K562 (cell line): ENCODE measurements around the gene TP53I13. TPM values are rescaled to one million over a fixed set of nuclear protein-coding genes. Genes with fewer than 3 reads are reported as not detected.

Source experiments
- ADNP ChIP-seq: fragments of 200-800 bp; sonication (Bioruptor generic); IDR thresholded peaks from 2 replicates; pipeline ENCODE4 v1.6.1; 2016; ENCODE audit warnings: missing genetic modification characterization, missing compliant biosample characterization
- ARID1B ChIP-seq: fragments of 450-650 bp; IDR thresholded peaks from 2 replicates; pipeline ENCODE4 v1.6.1; 2016; ENCODE audit warnings: antibody characterized with exemption, mild to moderate bottlenecking, inconsistent platforms
- BCOR ChIP-seq: fragments of 450-650 bp; IDR thresholded peaks from 2 replicates; pipeline ENCODE4 v1.6.1; 2016
- DEAF1 ChIP-seq: fragments of 450-650 bp; formaldehyde crosslinking; IDR thresholded peaks from 2 replicates; pipeline ENCODE4 v1.4.0; 2020; ENCODE audit warnings: mild to moderate bottlenecking, moderate library complexity
- GABPB1 ChIP-seq: sonication (generic); formaldehyde crosslinking; IDR thresholded peaks from 2 replicates; pipeline ENCODE4 v1.8.0; 2022; ENCODE audit warnings: mild to moderate bottlenecking, missing genetic modification reagents
- LARP7 ChIP-seq: fragments of 450-650 bp; IDR thresholded peaks from 2 replicates; pipeline ENCODE4 v1.6.1; 2016
- MBD2 ChIP-seq: sonication (generic); IDR thresholded peaks from 2 replicates; pipeline ENCODE4 v1.6.1; 2016; ENCODE audit warnings: low read depth, borderline replicate concordance
- MNT ChIP-seq, 2 experiments: fragments of 450-650 bp; conservative IDR thresholded peaks; 2 replicates each; pipeline ENCODE4 v1.6.1; 2017; ENCODE audit warnings: mild to moderate bottlenecking in 2 of 2, moderate library complexity in 2 of 2
- POLR2AphosphoS5 ChIP-seq: IDR thresholded peaks from 2 replicates; pipeline ENCODE4 v1.6.1; 2011; ENCODE audit warnings: mild to moderate bottlenecking, low read depth, low read length, moderate library complexity; ENCODE audit not compliant: control insufficient read depth, insufficient read depth
- RBFOX2 ChIP-seq: fragments of 200-400 bp; formaldehyde crosslinking; IDR thresholded peaks from 2 replicates; pipeline ENCODE4 v1.6.1; 2017; ENCODE audit warnings: low read depth, mild to moderate bottlenecking, low read length, moderate library complexity
- SMAD3 ChIP-seq: fragments of 450-650 bp; formaldehyde crosslinking; conservative IDR thresholded peaks from 2 replicates; pipeline ENCODE4 v1.4.0; 2020; ENCODE audit warnings: mild to moderate bottlenecking
- TAF7 ChIP-seq: fragments of 450-650 bp; IDR thresholded peaks from 2 replicates; pipeline ENCODE4 v1.6.1; 2016; ENCODE audit warnings: missing genetic modification characterization, missing compliant biosample characterization
- ZC3H11A ChIP-seq: IDR thresholded peaks from 2 replicates; pipeline ENCODE4 v1.6.1; 2012; ENCODE audit warnings: low read depth, low read length, improper control_type of control experiment
- ZKSCAN8 ChIP-seq: fragments of 200-800 bp; sonication (Bioruptor generic); IDR thresholded peaks from 2 replicates; pipeline ENCODE4 v1.6.1; 2016; ENCODE audit warnings: missing genetic modification characterization, missing compliant biosample characterization
- polyA plus RNA-seq, 8 experiments: library from polyadenylated mRNA; depleted of rRNA in 4 of 8; stranded (reverse) in 5 of 8; unstranded in 3 of 8; fragments of >200 nt; fragmentation: Nextera tagmentation in 2 of 8; fragmentation: Illumina TruSeq in 1 of 8; extraction: Ambion mirVana in 2 of 8; extraction: Trizol in 1 of 8; gene quantifications; 2 replicates each; pipeline versions ENCODE4 v1.2.1 to v1.2.3, GENCODE V29; 2011 to 2014; ENCODE audit warnings: inconsistent platforms in 1 of 8, missing spikeins in 1 of 8
- total RNA-seq, 7 experiments: library from RNA; depleted of rRNA in 6 of 7; stranded (reverse); fragments of >200 nt in 6 of 7; fragmentation: Illumina TruSeq in 2 of 7; extraction: Trizol in 2 of 7; gene quantifications; 2 replicates each; pipeline versions ENCODE4 v1.2.1 to v1.2.3, GENCODE V29; 2011 to 2021; ENCODE audit warnings: low replicate concordance in 1 of 7
- TF ChIP-seq, protein P1 (sequence below): fragments of 450-650 bp; formaldehyde crosslinking; IDR thresholded peaks from 2 replicates; pipeline ENCODE4 v1.4.0; 2022; ENCODE audit warnings: missing genetic modification characterization
- TF ChIP-seq, protein P2 (sequence below): fragments of 450-650 bp; formaldehyde crosslinking; IDR thresholded peaks from 2 replicates; pipeline ENCODE4 v1.4.0; 2020; ENCODE audit warnings: mild to moderate bottlenecking
- TF ChIP-seq, protein P3 (sequence below): fragments of 250-450 bp; sonication (Bioruptor Pico); IDR thresholded peaks from 2 replicates; pipeline ENCODE4 v1.8.0; 2022; ENCODE audit warnings: inconsistent platforms, mild to moderate bottlenecking, moderate library complexity, borderline replicate concordance

Gene TP53I13
- total and polyA plus RNA-seq, 9 of the 15 experiments (the other 6 are each of a cell fraction or from before 2014, with no cell fraction given): 0.08 to 28.3 (median 9.1) TPM

DNA sequence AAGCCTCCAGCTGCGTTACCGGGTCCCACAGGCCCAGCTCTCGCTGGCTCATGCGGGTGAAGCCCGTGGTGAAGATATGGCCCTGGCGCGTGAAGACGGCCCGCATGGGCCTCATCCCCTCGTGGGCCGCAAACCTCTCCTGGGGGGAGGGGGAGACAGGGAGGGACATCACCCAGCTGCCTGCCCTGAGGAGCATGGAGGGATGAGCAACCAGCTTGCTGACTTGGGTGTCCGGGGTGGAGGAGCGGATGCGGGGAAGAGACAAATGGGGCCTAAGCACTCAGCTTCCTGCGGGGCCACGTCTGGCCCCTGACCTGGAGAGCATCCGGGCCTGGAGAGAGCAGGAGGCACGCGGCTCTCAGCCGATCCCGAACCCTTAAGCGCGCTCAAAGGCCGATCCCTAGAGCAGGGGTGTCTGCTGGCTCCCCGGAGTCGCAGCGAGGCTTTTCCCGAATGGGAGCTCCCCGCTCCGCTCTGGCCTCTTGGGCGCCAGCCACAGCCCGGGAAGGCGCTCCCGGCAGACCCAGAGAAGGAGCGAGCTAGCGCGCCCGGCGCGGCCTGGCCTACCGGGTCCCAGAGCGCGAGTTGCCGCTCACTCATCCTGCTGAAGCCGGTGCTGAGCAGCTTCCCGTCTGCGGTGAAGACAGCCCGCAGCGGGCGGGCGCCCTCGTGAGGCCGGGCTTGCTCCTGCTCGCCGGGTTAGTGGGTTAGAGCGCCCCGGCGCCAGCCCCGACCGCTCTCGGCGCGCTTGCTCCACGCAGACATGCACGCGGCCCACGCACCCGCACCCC is 49.2 kb downstream of the TP53I13 start (continued):
- TF ChIP-seq MBD2 (no peak), SMAD3 (CRISPR knock-in tag) (no peak), ZC3H11A (no peak), BCOR (peak; percentile 70), TAF7 (no peak), MNT (conservative IDR thresholded peaks at IDR 0.05) (no peak), GABPB1 (peak; percentile 43; the same call in 1 of the 2 replicates), ADNP (no peak), LARP7 (no peak), ARID1B (no peak), POLR2AphosphoS5 (no peak), ZKSCAN8 (CRISPR knock-in tag) (no peak), DEAF1 (CRISPR knock-in tag) (0 out of 2 replicates have a peak, but pooled peaks have one; percentile 16), RBFOX2 (peak; percentile 83)
- TF ChIP-seq, protein P1, sequence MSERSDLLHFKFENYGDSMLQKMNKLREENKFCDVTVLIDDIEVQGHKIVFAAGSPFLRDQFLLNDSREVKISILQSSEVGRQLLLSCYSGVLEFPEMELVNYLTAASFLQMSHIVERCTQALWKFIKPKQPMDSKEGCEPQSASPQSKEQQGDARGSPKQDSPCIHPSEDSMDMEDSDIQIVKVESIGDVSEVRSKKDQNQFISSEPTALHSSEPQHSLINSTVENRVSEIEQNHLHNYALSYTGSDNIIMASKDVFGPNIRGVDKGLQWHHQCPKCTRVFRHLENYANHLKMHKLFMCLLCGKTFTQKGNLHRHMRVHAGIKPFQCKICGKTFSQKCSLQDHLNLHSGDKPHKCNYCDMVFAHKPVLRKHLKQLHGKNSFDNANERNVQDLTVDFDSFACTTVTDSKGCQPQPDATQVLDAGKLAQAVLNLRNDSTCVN: no peak
- TF ChIP-seq, protein P2, sequence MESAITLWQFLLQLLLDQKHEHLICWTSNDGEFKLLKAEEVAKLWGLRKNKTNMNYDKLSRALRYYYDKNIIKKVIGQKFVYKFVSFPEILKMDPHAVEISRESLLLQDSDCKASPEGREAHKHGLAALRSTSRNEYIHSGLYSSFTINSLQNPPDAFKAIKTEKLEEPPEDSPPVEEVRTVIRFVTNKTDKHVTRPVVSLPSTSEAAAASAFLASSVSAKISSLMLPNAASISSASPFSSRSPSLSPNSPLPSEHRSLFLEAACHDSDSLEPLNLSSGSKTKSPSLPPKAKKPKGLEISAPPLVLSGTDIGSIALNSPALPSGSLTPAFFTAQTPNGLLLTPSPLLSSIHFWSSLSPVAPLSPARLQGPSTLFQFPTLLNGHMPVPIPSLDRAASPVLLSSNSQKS (CRISPR knock-in tag): no peak
- TF ChIP-seq, protein P3, sequence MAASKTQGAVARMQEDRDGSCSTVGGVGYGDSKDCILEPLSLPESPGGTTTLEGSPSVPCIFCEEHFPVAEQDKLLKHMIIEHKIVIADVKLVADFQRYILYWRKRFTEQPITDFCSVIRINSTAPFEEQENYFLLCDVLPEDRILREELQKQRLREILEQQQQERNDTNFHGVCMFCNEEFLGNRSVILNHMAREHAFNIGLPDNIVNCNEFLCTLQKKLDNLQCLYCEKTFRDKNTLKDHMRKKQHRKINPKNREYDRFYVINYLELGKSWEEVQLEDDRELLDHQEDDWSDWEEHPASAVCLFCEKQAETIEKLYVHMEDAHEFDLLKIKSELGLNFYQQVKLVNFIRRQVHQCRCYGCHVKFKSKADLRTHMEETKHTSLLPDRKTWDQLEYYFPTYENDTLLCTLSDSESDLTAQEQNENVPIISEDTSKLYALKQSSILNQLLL (CRISPR knock-in tag): no peak
